SK-N-SH (cell line): ENCODE results near the gene LDLR. TPM values are rescaled to one million over a fixed set of nuclear protein-coding genes. Genes with fewer than 3 reads are reported as not detected.

Experiments used
- CTCF ChIA-PET: fragments of 300-600, 350-600 bp; formaldehyde crosslinking; extraction: SDS; loops from one replicate; lab custom pipeline; 2021; lab: Yijun Ruan, JAX
- POLR2A ChIA-PET: fragments of 350-600 bp; sonication (Branson Sonifier 250); formaldehyde crosslinking; extraction: SDS; loops from one replicate; lab custom pipeline; 2020; ENCODE audit warnings: antibody characterized with exemption, inconsistent platforms; lab: Yijun Ruan, JAX
- DNase-seq: peaks from one replicate; pipeline ENCODE4 v3.0.0; 2012
- H2AFZ ChIP-seq: fragments of 200-600 bp; sonication (generic); 2 replicates; pipeline ENCODE4 v1.8.1; 2016; ENCODE audit warnings: antibody characterized with exemption, mild to moderate bottlenecking, low read depth
- H3F3A ChIP-seq: fragments of 200-600 bp; sonication (generic); replicated peaks from 2 replicates; pipeline ENCODE3; 2016; ENCODE audit warnings: antibody characterized with exemption, mild to moderate bottlenecking; ENCODE audit not compliant: insufficient read depth
- H3K27ac ChIP-seq, 2 experiments: fragments of 200-500 bp in 1 of 2; fragments of 200-600 bp in 1 of 2; sonication (Bioruptor generic) in 1 of 2; sonication (generic), shearing (Covaris generic) in 1 of 2; 2 replicates each; pipeline versions ENCODE4 v1.5.1 to v1.6.1; 2014 to 2016; ENCODE audit warnings: low read depth in 2 of 2, inconsistent platforms in 1 of 2, low read length in 1 of 2, mild to moderate bottlenecking in 1 of 2, mixed read lengths in 1 of 2
- H3K27me3 ChIP-seq: fragments of 200-600 bp; sonication (generic), shearing (Covaris generic); 2 replicates; pipeline ENCODE4 v1.6.1; 2016; ENCODE audit warnings: mixed run types; ENCODE audit not compliant: insufficient read depth
- H3K36me3 ChIP-seq, 2 experiments: fragments of 200-500 bp in 1 of 2; fragments of 200-600 bp in 1 of 2; sonication (Bioruptor generic) in 1 of 2; sonication (generic) in 1 of 2; replicated peaks in 1 of 2; 2 replicates each; pipeline versions ENCODE3 to v1.5.1; 2014 to 2016; ENCODE audit warnings: low read length in 1 of 2, mild to moderate bottlenecking in 1 of 2; ENCODE audit not compliant: insufficient read depth in 2 of 2, control insufficient read depth in 1 of 2
- H3K4me1 ChIP-seq, 2 experiments: fragments of 200-500 bp in 1 of 2; fragments of 200-600 bp in 1 of 2; sonication (Bioruptor generic) in 1 of 2; sonication (generic), shearing (Covaris generic) in 1 of 2; 2 replicates each; pipeline versions ENCODE4 v1.5.1 to v1.6.1; 2014 to 2016; ENCODE audit warnings: low read depth in 1 of 2, low read length in 1 of 2, mixed run types in 1 of 2; ENCODE audit not compliant: insufficient read depth in 2 of 2, control insufficient read depth in 1 of 2
- H3K4me2 ChIP-seq: fragments of 200-600 bp; sonication (generic), shearing (Covaris generic); 2 replicates; pipeline ENCODE4 v1.6.1; 2017; ENCODE audit warnings: mixed run types
- H3K4me3 ChIP-seq, 2 experiments: fragments of 200-500 bp in 1 of 2; fragments of 200-600 bp in 1 of 2; sonication (Bioruptor generic) in 1 of 2; sonication (generic), shearing (Covaris generic) in 1 of 2; 2 replicates each; pipeline versions ENCODE4 v1.5.1 to v1.8.1; 2014 to 2016; ENCODE audit warnings: low read depth in 2 of 2, inconsistent platforms in 1 of 2, low read length in 1 of 2, mild to moderate bottlenecking in 1 of 2, mixed read lengths in 1 of 2, moderate library complexity in 1 of 2
- H3K79me2 ChIP-seq: fragments of 200-600 bp; sonication (generic); 2 replicates; pipeline ENCODE4 v1.8.1; 2017; ENCODE audit warnings: mild to moderate bottlenecking; ENCODE audit not compliant: insufficient read depth
- H3K9ac ChIP-seq: fragments of 200-600 bp; sonication (generic); 2 replicates; pipeline ENCODE4 v1.6.1; 2017; ENCODE audit warnings: mixed run types
- H3K9me2 ChIP-seq: fragments of 200-600 bp; sonication (generic); 2 replicates; pipeline ENCODE4 v1.6.1; 2017; ENCODE audit warnings: mixed run types
- H3K9me3 ChIP-seq: fragments of 200-600 bp; sonication (generic); 2 replicates; pipeline ENCODE4 v1.6.1; 2017; ENCODE audit warnings: mixed run types, mild to moderate bottlenecking, moderate library complexity
- H4K20me1 ChIP-seq: fragments of 200-600 bp; sonication (generic); 2 replicates; pipeline ENCODE4 v1.6.1; 2017; ENCODE audit warnings: mild to moderate bottlenecking, mixed run types; ENCODE audit not compliant: insufficient read depth
- CHD2 ChIP-seq: fragments of 150-350 bp; IDR thresholded peaks from 2 replicates; pipeline ENCODE4 v1.6.1; 2018; ENCODE audit warnings: low read length; ENCODE audit not compliant: partially characterized antibody
- ELF1 ChIP-seq: IDR thresholded peaks from 2 replicates; pipeline ENCODE4 v1.4.0; 2012
- EP300 ChIP-seq, 2 experiments: IDR thresholded peaks; 2 replicates each; pipeline versions ENCODE4 v1.4.0 to v1.6.1; 2012; ENCODE audit warnings: borderline replicate concordance in 1 of 2, low read depth in 1 of 2, low read length in 1 of 2
- FOSL2 ChIP-seq: IDR thresholded peaks from 2 replicates; pipeline ENCODE4 v1.4.0; 2012; ENCODE audit warnings: low read depth, mild to moderate bottlenecking, moderate library complexity, borderline replicate concordance
- FOXM1 ChIP-seq: IDR thresholded peaks from 2 replicates; pipeline ENCODE4 v1.4.0; 2012; ENCODE audit warnings: low read depth, mild to moderate bottlenecking
- GABPA ChIP-seq: IDR thresholded peaks from 2 replicates; pipeline ENCODE4 v1.4.0; 2012; ENCODE audit warnings: low read depth, mild to moderate bottlenecking
- GATA2 ChIP-seq: sonication (generic); formaldehyde crosslinking; IDR thresholded peaks from 2 replicates; pipeline ENCODE4 v1.5.0; 2020; ENCODE audit warnings: mild to moderate bottlenecking, missing genetic modification reagents
- MEF2A ChIP-seq: IDR thresholded peaks from 2 replicates; pipeline ENCODE4 v1.4.0; 2012; ENCODE audit warnings: low read depth, borderline replicate concordance
- NFIC ChIP-seq: IDR thresholded peaks from 2 replicates; pipeline ENCODE4 v1.4.0; 2012; ENCODE audit warnings: borderline replicate concordance
- NRF1 ChIP-seq: IDR thresholded peaks from 2 replicates; pipeline ENCODE4 v1.6.1; 2012; ENCODE audit warnings: low read depth, mild to moderate bottlenecking, low read length
- PBX3 ChIP-seq: IDR thresholded peaks from 2 replicates; pipeline ENCODE4; 2012
- RFX5 ChIP-seq: IDR thresholded peaks from 2 replicates; pipeline ENCODE4 v1.6.1; 2012; ENCODE audit warnings: mild to moderate bottlenecking, improper control_type of control experiment, low read length
- RXRA ChIP-seq: IDR thresholded peaks from 2 replicates; pipeline ENCODE4 v1.4.0; 2012; ENCODE audit warnings: low read depth, mild to moderate bottlenecking, borderline replicate concordance
- TCF12 ChIP-seq: IDR thresholded peaks from 2 replicates; pipeline ENCODE4 v1.4.0; 2012
- USF1 ChIP-seq: IDR thresholded peaks from 2 replicates; pipeline ENCODE4 v1.4.0; 2012; ENCODE audit warnings: low read depth, borderline replicate concordance
- YY1 ChIP-seq: IDR thresholded peaks from 2 replicates; pipeline ENCODE4 v1.4.0; 2012; ENCODE audit warnings: low read depth, mild to moderate bottlenecking
- WGBS: methylation state at CpG from one replicate; pipeline ENCODE4 v1.1.6; 2017; ENCODE audit warnings: low lambda C conversion rate; 5-methylcytosine and 5-hydroxymethylcytosine counted together
- polyA plus RNA-seq, 3 experiments: library from polyadenylated mRNA; depleted of rRNA; stranded (reverse); fragments of >200 nt; gene quantifications; 2 replicates each; pipeline ENCODE4 v1.2.3, GENCODE V29; 2012
- TF ChIP-seq, protein P1 (sequence below): fragments of 200-600 bp; sonication (generic); IDR thresholded peaks from 2 replicates; pipeline ENCODE4 v1.6.1; 2017; ENCODE audit warnings: antibody characterized with exemption, mild to moderate bottlenecking, moderate library complexity

The LDLR gene
- polyA plus RNA-seq, 1 of the 3 experiments (the other 2 are of a cell fraction) = 25.1 TPM

- no peak overlapping the region for H3K9ac ChIP-seq
- POLR2A ChIA-PET = no interaction called here
- no peaks in the 10 kb centered on the region for H3K9me3 ChIP-seq
- WGBS = 93% methylated on average over 29 of the region's 43 CpGs
- no peaks in the 10 kb centered on the region for H4K20me1 ChIP-seq
- H3F3A ChIP-seq = peaks cover 4% of the 10 kb centered on the region
- no peak for DNase-seq
- peaks cover 3 to 45% of the 10 kb centered on the region in 2 experiments for H3K36me3 ChIP-seq
- no peak overlapping the region for H3K4me2 ChIP-seq
- H3K9me2 ChIP-seq = no peaks in the 10 kb centered on the region
- H3K79me2 ChIP-seq = no peaks in the 10 kb centered on the region
- CTCF ChIA-PET = interaction anchor here (1.5 kb wide), 1 partner anchor 77 kb away, joined by 3 read pairs; no protein-coding TSS in a partner anchor
- H3K27ac ChIP-seq = no peak overlapping the region
- H3K27me3 ChIP-seq = no peaks in the 10 kb centered on the region
- no peak overlapping the region for H3K4me3 ChIP-seq
- no peaks in the 10 kb centered on the region for H3K4me1 ChIP-seq
- H2AFZ ChIP-seq = no peak overlapping the region
- TF ChIP-seq NFIC = no peak
- no peak for TF ChIP-seq YY1
- TF ChIP-seq FOXM1 = no peak
- TF ChIP-seq CHD2 = no peak
These were observed 29.5 kb upstream of the LDLR start for GRCh38 chr19:11059511-11060358.

GRCh38 chr19:11061952-11062351 lies 27.3 kb upstream of the LDLR start:
- no peak overlapping the region for H3K4me2 ChIP-seq
- H3K9me3 ChIP-seq = no peaks in the 10 kb centered on the region
- no peak for TF ChIP-seq RXRA
- TF ChIP-seq GABPA = no peak
- TF ChIP-seq, protein P1, sequence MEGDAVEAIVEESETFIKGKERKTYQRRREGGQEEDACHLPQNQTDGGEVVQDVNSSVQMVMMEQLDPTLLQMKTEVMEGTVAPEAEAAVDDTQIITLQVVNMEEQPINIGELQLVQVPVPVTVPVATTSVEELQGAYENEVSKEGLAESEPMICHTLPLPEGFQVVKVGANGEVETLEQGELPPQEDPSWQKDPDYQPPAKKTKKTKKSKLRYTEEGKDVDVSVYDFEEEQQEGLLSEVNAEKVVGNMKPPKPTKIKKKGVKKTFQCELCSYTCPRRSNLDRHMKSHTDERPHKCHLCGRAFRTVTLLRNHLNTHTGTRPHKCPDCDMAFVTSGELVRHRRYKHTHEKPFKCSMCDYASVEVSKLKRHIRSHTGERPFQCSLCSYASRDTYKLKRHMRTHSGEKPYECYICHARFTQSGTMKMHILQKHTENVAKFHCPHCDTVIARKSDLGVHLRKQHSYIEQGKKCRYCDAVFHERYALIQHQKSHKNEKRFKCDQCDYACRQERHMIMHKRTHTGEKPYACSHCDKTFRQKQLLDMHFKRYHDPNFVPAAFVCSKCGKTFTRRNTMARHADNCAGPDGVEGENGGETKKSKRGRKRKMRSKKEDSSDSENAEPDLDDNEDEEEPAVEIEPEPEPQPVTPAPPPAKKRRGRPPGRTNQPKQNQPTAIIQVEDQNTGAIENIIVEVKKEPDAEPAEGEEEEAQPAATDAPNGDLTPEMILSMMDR = no peak
- no peak for TF ChIP-seq TCF12
- TF ChIP-seq PBX3 = no peak
- no peak for TF ChIP-seq FOSL2
- no peak for TF ChIP-seq GATA2
- TF ChIP-seq ELF1 = no peak
- TF ChIP-seq MEF2A = no peak
- no peak for TF ChIP-seq RFX5
- TF ChIP-seq USF1 = no peak
- no peak for TF ChIP-seq FOXM1
- TF ChIP-seq NRF1 = no peak
- TF ChIP-seq EP300 (IDR thresholded peaks at IDR 0.05; ENCODE audit: borderline replicate concordance in 1 of 2, low read depth in 1 of 2, low read length in 1 of 2) = no peak
- no peak for TF ChIP-seq CHD2
- no peak overlapping the region for H2AFZ ChIP-seq
- ChIA-PET POLR2A (no interaction called here), CTCF (interaction anchor here (0.9 to 1.0 kb wide), 3 partner anchors 26 to 120 kb away, joined by 3 read pairs; no protein-coding TSS in a partner anchor)
- H3K27me3 ChIP-seq = no peaks in the 10 kb centered on the region
- 92% methylated on average over 14 of the region's 14 CpGs for WGBS
- H3K4me1 ChIP-seq = no peaks in the 10 kb centered on the region
- H3K36me3 ChIP-seq = peaks cover 8 to 38% of the 10 kb centered on the region in 2 experiments
- no peaks in the 10 kb centered on the region for H3K79me2 ChIP-seq
- peaks cover 4% of the 10 kb centered on the region for H3F3A ChIP-seq
- H3K27ac ChIP-seq = no peak overlapping the region
- H3K9me2 ChIP-seq = no peaks in the 10 kb centered on the region
- H4K20me1 ChIP-seq = no peaks in the 10 kb centered on the region
- no peak overlapping the region for H3K4me3 ChIP-seq
- no peak overlapping the region for H3K9ac ChIP-seq
- no peak for DNase-seq
